B cell (primary cell): Measurements from ENCODE around the gene ISOC2. TPM values are rescaled to one million over a fixed set of nuclear protein-coding genes. Genes with fewer than 3 reads are reported as not detected.
"Not testable (repeated sequence)": the region's sequence is repeated elsewhere in the genome, so short reads cannot be mapped to it uniquely, and the experiment has no call there.

ENCODE experiments used
- ATAC-seq: fragments of 200-7000 bp; cut with Tn5 transposase; one replicate; pipeline ENCODE4 v1.10.0; 2021; ENCODE audit warnings: low read depth, mild to moderate bottlenecking, moderate number of reproducible peaks, moderate library complexity
- CTCF ChIA-PET: fragments of 350-600 bp; sonication (Branson Sonifier 250); formaldehyde crosslinking; loops from one replicate; lab custom pipeline; 2021; ENCODE audit warnings: antibody characterized with exemption, inconsistent platforms; lab: Charles Lee
- POLR2A ChIA-PET: fragments of 350-600 bp; sonication (Branson Sonifier 250); formaldehyde crosslinking; loops from one replicate; lab custom pipeline; 2021; ENCODE audit warnings: antibody characterized with exemption; lab: Charles Lee
- DNase-seq: peaks from one replicate; pipeline ENCODE4 v3.0.0; 2013
- H2AFZ ChIP-seq: 2 replicates; pipeline ENCODE4 v1.6.1; 2012; ENCODE audit warnings: mild to moderate bottlenecking, low read depth, low read length; ENCODE audit not compliant: insufficient read depth, poor library complexity, severe bottlenecking
- H3K27ac ChIP-seq, 2 donors: 1 replicate in 1 of 2; 2 replicates in 1 of 2; pipeline ENCODE4 v1.5.1; 2012 to 2013; ENCODE audit warnings: low read length in 2 of 2, mild to moderate bottlenecking in 2 of 2, moderate library complexity in 1 of 2
- H3K27me3 ChIP-seq, 4 experiments: fragments of 200-600 bp in 1 of 4; sonication (generic) in 1 of 4; replicated peaks in 1 of 4; 1 replicate in 2 of 4; 2 replicates in 2 of 4; pipeline versions ENCODE4 v1.6.1 to v1.7.0; 2013 to 2016; ENCODE audit warnings: low read length in 3 of 4, mild to moderate bottlenecking in 2 of 4, mixed read lengths in 1 of 4, moderate library complexity in 1 of 4; ENCODE audit not compliant: insufficient read depth in 4 of 4, control insufficient read depth in 3 of 4; ENCODE audit errors: control extremely low read depth in 1 of 4
- H3K36me3 ChIP-seq, 2 experiments: replicated peaks in 1 of 2; 1 replicate in 1 of 2; 2 replicates in 1 of 2; pipeline versions ENCODE4 v1.6.1 to v1.7.1; 2013; ENCODE audit warnings: low read length in 1 of 2; ENCODE audit not compliant: insufficient read depth in 2 of 2, control insufficient read depth in 1 of 2; ENCODE audit errors: control extremely low read depth in 1 of 2, extremely low read depth in 1 of 2
- H3K4me1 ChIP-seq, 2 donors: fragments of 200-600 bp in 1 of 2; sonication (generic) in 1 of 2; 1 replicate in 1 of 2; 2 replicates in 1 of 2; pipeline versions ENCODE4 v1.5.1 to v1.6.1; 2013 to 2017; ENCODE audit warnings: low read length in 2 of 2; ENCODE audit not compliant: control insufficient read depth in 2 of 2, insufficient read depth in 2 of 2
- H3K4me2 ChIP-seq: replicated peaks from 2 replicates; pipeline ENCODE3; 2012; ENCODE audit warnings: mild to moderate bottlenecking, low read depth, low read length; ENCODE audit not compliant: poor library complexity, severe bottlenecking
- H3K4me3 ChIP-seq, 5 experiments: fragments of 200-600 bp in 1 of 5; sonication (generic) in 1 of 5; 1 replicate in 3 of 5; 2 replicates in 2 of 5; pipeline versions ENCODE4 v1.5.1 to v1.7.0; 2011 to 2016; ENCODE audit warnings: low read length in 4 of 5, mild to moderate bottlenecking in 4 of 5, low read depth in 2 of 5, control low read depth in 1 of 5, moderate library complexity in 1 of 5; ENCODE audit not compliant: insufficient read depth in 1 of 5; ENCODE audit errors: control extremely low read depth in 1 of 5, extremely low read depth in 1 of 5
- H3K79me2 ChIP-seq: fragments of 200-600 bp; sonication (generic); one replicate; pipeline ENCODE4 v1.6.0; 2016; ENCODE audit warnings: low read length; ENCODE audit not compliant: control insufficient read depth, insufficient read depth
- H3K9ac ChIP-seq: fragments of 200-600 bp; sonication (generic); 2 replicates; pipeline ENCODE4 v1.6.1; 2017; ENCODE audit warnings: mild to moderate bottlenecking, low read length, moderate library complexity
- H3K9me3 ChIP-seq, 3 donors: one replicate each; pipeline versions ENCODE4 v1.6.1 to v1.7.1; 2013; ENCODE audit warnings: low read length in 2 of 3; ENCODE audit not compliant: control insufficient read depth in 2 of 3, insufficient read depth in 1 of 3; ENCODE audit errors: control extremely low read depth in 1 of 3
- H4K20me1 ChIP-seq: 2 replicates; pipeline ENCODE4 v1.6.0; 2012; ENCODE audit warnings: mild to moderate bottlenecking, low read length; ENCODE audit not compliant: insufficient read depth, control insufficient read depth, poor library complexity, severe bottlenecking
- H3K27ac Mint-ChIP-seq: one replicate; pipeline ENCODE4 v1.8.0; 2021; ENCODE audit warnings: mixed read lengths
- H3K27me3 Mint-ChIP-seq: one replicate; pipeline ENCODE4 v1.8.0; 2021; ENCODE audit warnings: mixed read lengths
- H3K4me1 Mint-ChIP-seq: one replicate; pipeline ENCODE4 v1.8.0; 2021; ENCODE audit warnings: mixed read lengths
- H3K4me3 Mint-ChIP-seq: one replicate; pipeline ENCODE4 v1.8.0; 2021; ENCODE audit warnings: mixed read lengths
- H3K9me3 Mint-ChIP-seq: one replicate; pipeline ENCODE4 v1.8.0; 2022; ENCODE audit warnings: mixed read lengths; ENCODE audit not compliant: insufficient read depth
- EZH2 ChIP-seq: IDR thresholded peaks from 2 replicates; pipeline ENCODE4 v1.6.1; 2012; ENCODE audit warnings: borderline replicate concordance, low read depth, mild to moderate bottlenecking, moderate library complexity, low read length; ENCODE audit not compliant: insufficient read depth, poor library complexity, severe bottlenecking
- WGBS: methylation state at CpG from one replicate; pipeline ENCODE4 v1.1.5; 2013; ENCODE audit warnings: missing lambda C conversion rate; ENCODE audit not compliant: insufficient coverage; 5-methylcytosine and 5-hydroxymethylcytosine counted together
- intact Hi-C: fragments of 100-400 bp; cut with micrococcal nuclease; formaldehyde crosslinking; loops from one replicate; pipeline ENCODE4 v1.10.0; 2022
- polyA plus RNA-seq: library from polyadenylated mRNA; depleted of rRNA; stranded (reverse); fragments of >200 nt; gene quantifications from 2 replicates; pipeline ENCODE4 v1.2.3, GENCODE V29; 2012
- total RNA-seq, 2 donors: library from RNA; stranded (reverse); fragments of 120-200 nt in 1 of 2; gene quantifications; 1 replicate in 1 of 2; 2 replicates in 1 of 2; pipeline versions ENCODE4 v1.2.3 to v1.2.4, GENCODE V29; 2013 to 2022
- TF ChIP-seq, protein P1 (sequence below): fragments of 200-600 bp; IDR thresholded peaks from one replicate; pipeline ENCODE4 v1.8.0; 2022; ENCODE audit warnings: antibody characterized with exemption, mild to moderate bottlenecking

ISOC2 gene
- total and polyA plus RNA-seq, 2 donors (not counting 1 experiment from before 2014, with no cell fraction given) = 10.0 to 27.6 TPM

DNA sequence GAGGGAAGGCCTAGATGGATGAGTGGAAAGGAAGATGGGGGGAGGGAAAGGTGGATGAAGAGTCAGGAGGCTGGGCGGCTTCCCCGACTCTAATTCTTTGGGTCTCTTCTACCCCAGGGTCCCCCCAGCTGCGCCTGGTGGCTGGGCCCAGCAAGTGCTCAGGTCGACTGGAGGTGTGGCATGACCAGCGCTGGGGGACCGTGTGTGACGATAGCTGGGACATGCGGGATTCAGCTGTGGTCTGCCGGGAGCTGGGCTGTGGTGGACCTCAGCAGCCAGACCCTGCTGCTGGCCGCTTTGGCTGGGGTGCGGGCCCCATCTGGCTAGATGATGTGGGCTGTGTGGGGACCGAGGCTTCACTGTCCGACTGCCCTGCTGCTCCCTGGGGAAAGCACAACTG, 36.3 kb upstream of the ISOC2 start:
- no peak overlapping the region for H3K27ac Mint-ChIP-seq
- no peaks in the 10 kb centered on the region for H3K79me2 ChIP-seq
- H3K4me1 Mint-ChIP-seq = peaks cover 4% of the 10 kb centered on the region
- H3K9me3 ChIP-seq = no peaks in the 10 kb centered on the region
- H3K4me3 ChIP-seq = no peak overlapping the region
- H3K9ac ChIP-seq = no peak overlapping the region
- ATAC-seq = no peak
- TF ChIP-seq, protein P1, sequence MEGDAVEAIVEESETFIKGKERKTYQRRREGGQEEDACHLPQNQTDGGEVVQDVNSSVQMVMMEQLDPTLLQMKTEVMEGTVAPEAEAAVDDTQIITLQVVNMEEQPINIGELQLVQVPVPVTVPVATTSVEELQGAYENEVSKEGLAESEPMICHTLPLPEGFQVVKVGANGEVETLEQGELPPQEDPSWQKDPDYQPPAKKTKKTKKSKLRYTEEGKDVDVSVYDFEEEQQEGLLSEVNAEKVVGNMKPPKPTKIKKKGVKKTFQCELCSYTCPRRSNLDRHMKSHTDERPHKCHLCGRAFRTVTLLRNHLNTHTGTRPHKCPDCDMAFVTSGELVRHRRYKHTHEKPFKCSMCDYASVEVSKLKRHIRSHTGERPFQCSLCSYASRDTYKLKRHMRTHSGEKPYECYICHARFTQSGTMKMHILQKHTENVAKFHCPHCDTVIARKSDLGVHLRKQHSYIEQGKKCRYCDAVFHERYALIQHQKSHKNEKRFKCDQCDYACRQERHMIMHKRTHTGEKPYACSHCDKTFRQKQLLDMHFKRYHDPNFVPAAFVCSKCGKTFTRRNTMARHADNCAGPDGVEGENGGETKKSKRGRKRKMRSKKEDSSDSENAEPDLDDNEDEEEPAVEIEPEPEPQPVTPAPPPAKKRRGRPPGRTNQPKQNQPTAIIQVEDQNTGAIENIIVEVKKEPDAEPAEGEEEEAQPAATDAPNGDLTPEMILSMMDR = no peak
- no peak for TF ChIP-seq EZH2
- no peak for DNase-seq
- H2AFZ ChIP-seq = no peak overlapping the region
- H4K20me1 ChIP-seq = no peaks in the 10 kb centered on the region
- H3K27me3 Mint-ChIP-seq = no peaks in the 10 kb centered on the region
- H3K4me1 ChIP-seq = no peaks in the 10 kb centered on the region
- H3K9me3 Mint-ChIP-seq = no peaks in the 10 kb centered on the region
- POLR2A ChIA-PET = no interaction called here
- no peak overlapping the region for H3K27ac ChIP-seq
- peaks cover 0 to 11% (median 2%) of the 10 kb centered on the region in 4 experiments for H3K27me3 ChIP-seq
- WGBS = 95% methylated on average over 13 of the region's 13 CpGs
- no peak overlapping the region for H3K4me2 ChIP-seq
- H3K4me3 Mint-ChIP-seq = no peak overlapping the region
- CTCF ChIA-PET = interaction anchor here (1.2 to 3.0 kb wide), 3 partner anchors 30 to 356 kb away, joined by 3 to 14 read pairs (median 4); no protein-coding TSS in a partner anchor
- intact Hi-C loops = no loop called here
- no peaks in the 10 kb centered on the region for H3K36me3 ChIP-seq

DNA sequence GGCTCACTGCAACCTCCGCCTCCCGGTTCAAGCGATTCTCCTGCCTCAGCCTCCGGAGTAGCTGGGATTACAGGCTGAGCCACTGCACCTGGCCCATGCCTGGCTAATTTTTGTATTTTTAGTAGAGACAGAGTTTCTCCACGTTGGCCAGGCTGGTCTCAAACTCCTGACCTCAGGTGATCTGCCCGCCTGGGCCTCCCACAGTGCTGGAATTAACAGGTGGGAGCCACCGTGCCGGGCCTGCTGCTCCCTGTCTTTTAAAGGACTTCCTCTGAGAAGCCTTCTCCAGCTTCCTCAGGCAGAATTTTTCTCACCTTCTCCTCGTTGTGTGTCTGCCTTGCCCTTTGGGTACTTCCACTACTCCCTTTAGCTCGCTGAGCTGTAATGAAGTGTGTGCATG, 35.4 kb upstream of the ISOC2 start:
- CTCF ChIA-PET = interaction anchor here (3.0 kb wide), 1 partner anchor 29 kb away, joined by 14 read pairs; no protein-coding TSS in a partner anchor
- H3K9ac ChIP-seq, POLR2A ChIA-PET, ATAC-seq, H3K4me2 ChIP-seq, H3K27ac ChIP-seq, H3K36me3 ChIP-seq, H3K27me3 Mint-ChIP-seq, H3K27ac Mint-ChIP-seq, H4K20me1 ChIP-seq, H3K4me1 ChIP-seq, H3K79me2 ChIP-seq, H3K4me3 ChIP-seq, H3K9me3 Mint-ChIP-seq, H3K4me1 Mint-ChIP-seq, DNase-seq, H2AFZ ChIP-seq, H3K9me3 ChIP-seq, intact Hi-C loops, H3K4me3 Mint-ChIP-seq: not testable (repeated sequence)
- H3K27me3 ChIP-seq = peaks cover 0 to 19% (median 2%) of the 10 kb centered on the region in 4 experiments
- WGBS = 92% methylated on average over 8 of the region's 10 CpGs
